Epithelial cell of prostate (primary cell): ENCODE measurements around the gene DUSP14.

Experiments
- DNase-seq: peaks from one replicate; pipeline ENCODE4 v3.0.0-alpha.2; 2011; ENCODE audit warnings: low read depth, low spot score
- H3K27ac ChIP-seq: fragments of 450-650 bp; 2 replicates; pipeline ENCODE4 v1.5.1; 2017; ENCODE audit warnings: mild to moderate bottlenecking

DUSP14 gene

DNA sequence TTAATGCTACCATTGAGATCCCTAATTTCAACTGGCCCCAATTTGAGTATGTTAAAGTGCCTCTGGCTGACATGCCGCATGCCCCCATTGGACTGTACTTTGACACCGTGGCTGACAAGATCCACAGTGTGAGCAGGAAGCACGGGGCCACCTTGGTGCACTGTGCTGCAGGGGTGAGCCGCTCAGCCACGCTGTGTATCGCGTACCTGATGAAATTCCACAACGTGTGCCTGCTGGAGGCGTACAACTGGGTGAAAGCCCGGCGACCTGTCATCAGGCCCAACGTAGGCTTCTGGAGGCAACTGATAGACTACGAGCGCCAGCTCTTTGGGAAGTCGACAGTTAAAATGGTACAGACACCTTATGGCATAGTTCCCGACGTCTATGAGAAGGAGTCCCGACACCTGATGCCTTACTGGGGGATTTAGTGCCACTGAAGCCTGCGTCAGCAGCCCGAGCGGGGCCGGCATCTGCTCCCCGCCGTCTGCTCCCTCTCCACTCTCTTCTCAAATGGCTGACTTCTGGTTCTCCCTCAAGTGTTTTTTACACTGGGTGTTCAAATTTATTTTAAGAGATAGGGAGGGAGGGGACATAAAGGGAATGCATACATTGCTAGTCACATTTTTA lies 22.9 kb downstream of the DUSP14 start:
- no peak for DNase-seq
- no peak overlapping the region for H3K27ac ChIP-seq

DNA sequence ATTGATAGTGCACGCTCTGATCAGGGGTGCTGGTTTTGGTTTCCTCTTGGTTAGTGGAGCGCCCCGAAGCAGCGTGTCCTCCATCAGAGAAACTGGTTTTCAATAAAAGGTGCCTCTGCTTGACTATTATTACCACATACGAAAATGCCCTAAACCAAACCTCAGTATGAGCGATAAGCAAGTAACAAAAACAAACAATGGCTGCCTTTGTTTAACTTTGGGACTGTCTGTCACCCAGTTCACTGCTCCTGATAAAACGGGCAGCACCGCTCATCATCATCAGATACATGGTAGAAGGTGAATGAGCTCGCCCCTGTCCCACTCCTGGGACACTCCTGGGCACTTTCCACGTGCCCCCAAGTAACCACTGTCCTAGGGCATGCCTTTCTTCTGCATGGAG lies 24.0 kb downstream of the DUSP14 start:
- no peak overlapping the region for H3K27ac ChIP-seq
- no peak for DNase-seq

DNA sequence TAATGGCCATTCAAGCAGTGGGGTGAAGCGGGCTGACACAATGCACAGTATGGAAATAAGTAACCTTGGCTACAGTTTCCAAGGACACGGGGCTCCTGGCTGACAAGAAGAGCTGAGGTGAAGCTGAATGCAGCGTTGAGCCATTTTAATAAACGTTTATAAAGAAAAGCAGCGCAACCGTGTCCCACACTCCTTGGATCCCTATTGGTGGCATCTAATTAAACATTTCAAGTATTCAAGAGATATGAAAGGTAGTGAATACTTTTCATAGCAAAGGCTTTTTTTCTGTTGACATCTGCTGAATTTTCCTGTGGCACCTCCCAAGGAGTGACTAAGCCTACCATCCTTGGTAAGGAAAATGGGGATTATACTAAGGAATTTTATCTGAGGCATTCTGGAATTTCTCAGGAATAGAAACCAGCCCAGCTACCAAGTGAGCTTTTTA lies 26.5 kb downstream of the DUSP14 start:
- DNase-seq: no peak
- peak overlapping the region; percentile 33 for H3K27ac ChIP-seq

DNA sequence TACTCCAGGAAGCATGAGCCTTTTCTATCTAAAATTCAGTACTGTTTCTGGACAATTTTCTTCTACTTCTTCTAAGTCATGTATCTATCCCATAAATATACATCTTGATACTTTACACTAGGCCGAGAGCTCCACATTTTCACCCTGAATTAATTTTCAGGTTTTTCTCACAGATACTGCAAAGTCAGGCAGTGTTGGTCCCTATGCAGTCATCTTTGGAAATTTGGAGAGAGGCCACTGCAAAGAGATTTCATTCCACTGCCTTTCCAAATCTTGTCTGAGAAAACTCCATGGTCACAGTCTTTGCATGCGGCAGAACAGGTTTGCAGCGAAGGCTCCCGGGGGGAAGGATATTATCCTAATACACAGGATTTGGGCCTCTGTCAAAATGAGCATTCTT lies 28.2 kb downstream of the DUSP14 start:
- no peak for DNase-seq

DNA sequence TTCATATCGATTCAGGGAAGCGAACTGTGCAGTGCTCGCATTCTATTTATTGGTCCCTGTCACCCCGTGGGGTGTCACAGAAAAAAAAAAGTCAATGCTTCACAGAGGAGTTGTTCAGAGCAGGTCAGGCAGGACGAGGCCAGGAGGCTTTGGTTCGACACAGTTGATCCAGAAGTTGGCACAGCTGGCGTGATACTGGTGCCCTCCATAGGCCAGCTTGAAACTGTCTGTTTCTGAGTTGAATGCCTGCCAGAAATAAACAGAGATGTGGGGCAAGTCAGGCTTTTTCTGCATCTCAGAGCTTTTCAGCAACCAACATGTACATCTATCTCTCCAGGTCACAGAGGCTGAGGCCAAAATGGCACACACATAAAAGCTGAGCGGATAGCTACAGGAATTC lies 29.1 kb downstream of the DUSP14 start:
- no peak overlapping the region for H3K27ac ChIP-seq
- DNase-seq: no peak

More for the DNA sequence above, 28.2 kb downstream of the DUSP14 start:
- no peak overlapping the region for H3K27ac ChIP-seq

DNA sequence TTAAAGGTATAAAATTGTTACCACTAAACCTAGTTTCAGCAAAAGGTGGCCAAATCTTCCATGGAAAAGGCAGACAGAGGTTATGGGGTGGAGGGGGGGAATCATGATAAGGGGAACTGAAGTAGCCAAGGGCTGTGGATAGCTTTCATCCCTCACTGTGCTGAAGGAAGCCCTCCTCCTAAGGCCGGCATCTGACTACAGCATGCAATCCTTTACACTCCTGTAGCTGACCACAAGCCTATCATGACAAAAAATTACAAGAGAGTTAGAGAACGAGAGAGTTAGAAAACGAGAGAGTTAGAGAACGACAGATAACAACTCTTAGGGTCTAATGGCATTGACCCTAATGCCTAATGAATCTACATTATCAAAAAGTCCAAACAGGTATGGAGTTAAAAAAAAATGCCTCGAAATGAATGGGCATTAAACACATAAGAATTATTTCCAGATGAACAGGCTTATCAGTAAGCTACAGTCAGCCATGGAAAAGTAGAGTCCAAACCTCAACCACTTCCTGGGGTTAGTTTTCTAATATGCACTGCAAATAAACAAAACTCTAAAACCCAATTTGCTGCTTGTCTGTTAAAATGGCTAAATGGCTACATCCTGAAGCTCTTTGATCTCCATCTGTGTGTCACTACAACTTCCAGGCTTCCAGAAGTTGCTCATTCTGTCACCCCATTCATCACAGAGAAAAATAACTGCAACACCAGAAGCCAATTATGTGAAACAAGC lies 29.7 kb downstream of the DUSP14 start:
- H3K27ac ChIP-seq: no peak overlapping the region
- DNase-seq: no peak

DNA sequence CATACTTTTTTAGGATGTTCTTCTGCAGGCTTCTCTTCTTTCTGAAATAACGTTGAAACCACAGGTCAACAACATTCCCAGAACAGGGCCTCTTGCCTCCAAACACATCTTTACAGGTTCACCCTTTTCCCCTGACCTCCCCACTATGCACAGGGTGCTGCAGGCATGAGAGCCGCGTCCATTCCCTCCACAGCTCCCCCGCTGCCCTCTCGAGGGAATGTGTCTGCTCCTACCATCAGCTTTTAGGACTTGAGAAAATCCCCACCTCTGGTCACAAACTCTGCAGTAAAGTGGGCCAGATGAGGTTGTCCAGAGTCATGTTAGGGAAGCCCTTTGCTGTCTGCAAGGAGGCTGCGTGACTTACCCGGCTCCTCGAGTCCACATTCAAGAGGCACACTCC lies 30.5 kb downstream of the DUSP14 start:
- no peak overlapping the region for H3K27ac ChIP-seq
- no peak for DNase-seq

DNA sequence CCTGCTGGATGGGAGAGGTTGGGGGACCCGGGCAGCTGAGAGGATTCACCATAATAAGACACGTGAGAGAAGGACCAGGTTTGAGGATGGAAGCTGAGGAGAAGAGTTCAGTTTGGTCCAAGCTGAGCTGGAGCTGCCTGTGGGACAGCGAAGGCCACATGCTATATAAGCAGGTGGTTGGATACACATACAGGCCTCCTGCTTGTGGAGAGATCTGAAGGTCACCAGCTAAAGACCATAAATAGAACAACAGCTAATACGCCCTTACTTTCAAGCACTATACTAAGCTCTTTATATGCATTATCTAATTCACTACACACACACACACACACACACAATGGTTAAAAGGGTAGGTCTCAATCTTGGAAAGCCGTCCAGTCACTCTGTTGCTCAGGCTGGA lies 32.1 kb downstream of the DUSP14 start:
- no peak for DNase-seq
- H3K27ac ChIP-seq: no peak overlapping the region

DNA sequence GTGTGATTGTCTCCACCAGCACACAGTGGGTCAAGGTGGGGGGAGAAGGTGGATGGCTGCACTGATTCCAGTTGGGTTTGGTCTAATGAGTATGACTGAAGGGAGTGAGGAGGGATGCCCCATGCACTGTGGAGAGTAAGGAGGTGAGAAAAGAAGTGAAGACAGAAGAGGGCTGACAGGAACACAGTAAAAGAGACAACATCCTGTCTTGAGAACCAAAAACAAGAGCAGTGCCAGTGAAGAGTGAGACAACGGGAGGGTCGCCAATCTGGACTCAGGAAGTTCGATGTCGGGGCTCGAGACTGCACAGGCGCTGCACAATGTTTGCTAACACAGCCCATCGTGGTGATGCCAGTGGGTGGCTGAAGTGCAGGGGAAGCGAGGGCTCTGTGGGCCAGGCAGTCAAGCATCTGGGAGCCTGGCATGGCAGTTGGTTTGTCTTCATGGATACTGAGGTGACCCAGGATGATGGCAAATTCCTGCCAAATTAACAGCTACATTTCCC lies 34.1 kb downstream of the DUSP14 start:
- DNase-seq: no peak
- no peak overlapping the region for H3K27ac ChIP-seq

DNA sequence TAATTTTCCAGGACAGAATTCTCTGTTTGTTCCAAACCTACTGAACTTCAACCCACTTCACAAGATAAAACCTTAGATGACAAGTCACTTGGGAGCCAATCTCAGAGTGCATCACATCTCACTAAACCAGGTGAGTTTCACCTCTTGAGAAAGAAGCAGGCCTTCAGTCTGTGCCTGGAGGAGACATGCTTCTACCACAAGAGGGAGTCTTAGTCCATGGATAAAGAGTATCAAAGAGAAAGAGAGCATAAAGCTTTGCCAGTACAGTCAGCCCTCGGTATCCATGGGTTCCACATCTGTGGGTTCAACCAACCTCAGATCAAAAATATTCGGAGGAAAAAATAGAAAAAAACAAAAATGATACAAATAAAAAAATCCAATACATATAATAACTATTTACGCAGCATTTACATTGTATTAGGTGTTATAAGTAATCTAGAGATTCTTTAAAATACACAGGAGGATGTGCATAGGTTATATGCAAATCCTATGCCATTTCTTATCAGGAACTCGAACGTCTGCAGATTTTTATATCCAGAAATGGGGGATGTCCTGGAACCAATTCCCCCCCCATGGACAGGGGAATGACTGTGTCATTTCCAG lies 37.7 kb downstream of the DUSP14 start:
- no peak overlapping the region for H3K27ac ChIP-seq
- DNase-seq: peak; percentile 26

DNA sequence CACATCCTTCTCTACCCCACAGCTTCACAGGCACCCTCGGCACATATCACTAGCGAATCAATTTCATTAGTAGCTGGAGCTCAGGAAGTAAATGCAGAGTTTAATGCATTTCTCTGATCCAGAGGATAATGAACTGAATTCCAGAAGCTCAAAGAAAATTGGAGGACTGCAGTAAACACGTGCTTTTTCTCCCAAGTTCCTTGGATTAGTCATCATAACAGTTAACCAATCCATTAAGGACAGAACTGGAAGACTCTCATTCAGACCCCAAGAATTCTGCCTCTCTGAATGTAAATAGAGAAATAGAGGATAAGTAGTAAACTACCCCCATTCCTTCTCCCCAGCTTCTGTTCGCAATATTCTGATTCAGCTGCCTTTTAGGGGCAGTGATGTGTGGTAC lies 40.7 kb downstream of the DUSP14 start:
- H3K27ac ChIP-seq: no peak overlapping the region
- DNase-seq: no peak

DNA sequence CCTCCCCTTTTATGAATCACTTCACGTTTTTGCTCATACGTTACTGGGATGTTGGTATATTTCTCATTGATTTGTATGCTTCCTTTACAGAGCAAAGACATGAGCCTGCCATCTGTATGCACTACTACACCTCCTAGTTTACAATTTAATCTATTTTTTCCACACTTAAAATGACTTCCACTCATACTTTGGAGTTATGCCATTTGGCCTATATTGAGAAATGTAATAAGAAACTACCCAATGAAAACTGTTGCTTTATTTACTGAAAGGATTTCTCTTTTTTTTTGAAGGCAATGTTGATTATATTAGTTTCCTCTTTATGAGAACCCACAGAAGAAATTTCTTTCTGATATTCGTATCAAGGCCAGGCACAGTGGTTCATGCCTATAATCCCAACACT lies 43.1 kb downstream of the DUSP14 start:
- no peak for DNase-seq
- H3K27ac ChIP-seq: no peak overlapping the region

DNA sequence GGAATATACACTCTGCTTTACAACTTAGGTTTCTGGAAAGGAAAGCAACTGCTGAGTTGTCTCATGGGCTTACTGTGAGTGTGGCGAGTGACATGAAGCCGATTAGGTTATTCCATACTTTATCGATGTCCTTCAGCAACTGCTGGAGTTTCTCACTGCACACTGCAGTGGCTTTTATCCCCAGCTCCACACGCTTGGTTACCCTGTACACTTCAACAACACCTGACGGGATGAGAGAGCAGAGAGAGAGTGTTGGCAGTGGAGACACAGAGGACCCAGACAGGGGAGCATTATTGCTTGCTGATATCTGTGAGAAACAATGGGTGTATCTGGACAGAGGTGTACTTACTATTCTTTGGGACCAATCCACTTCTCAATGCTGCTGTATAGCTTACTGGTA lies 46.2 kb downstream of the DUSP14 start:
- no peak overlapping the region for H3K27ac ChIP-seq
- DNase-seq: no peak

DNA sequence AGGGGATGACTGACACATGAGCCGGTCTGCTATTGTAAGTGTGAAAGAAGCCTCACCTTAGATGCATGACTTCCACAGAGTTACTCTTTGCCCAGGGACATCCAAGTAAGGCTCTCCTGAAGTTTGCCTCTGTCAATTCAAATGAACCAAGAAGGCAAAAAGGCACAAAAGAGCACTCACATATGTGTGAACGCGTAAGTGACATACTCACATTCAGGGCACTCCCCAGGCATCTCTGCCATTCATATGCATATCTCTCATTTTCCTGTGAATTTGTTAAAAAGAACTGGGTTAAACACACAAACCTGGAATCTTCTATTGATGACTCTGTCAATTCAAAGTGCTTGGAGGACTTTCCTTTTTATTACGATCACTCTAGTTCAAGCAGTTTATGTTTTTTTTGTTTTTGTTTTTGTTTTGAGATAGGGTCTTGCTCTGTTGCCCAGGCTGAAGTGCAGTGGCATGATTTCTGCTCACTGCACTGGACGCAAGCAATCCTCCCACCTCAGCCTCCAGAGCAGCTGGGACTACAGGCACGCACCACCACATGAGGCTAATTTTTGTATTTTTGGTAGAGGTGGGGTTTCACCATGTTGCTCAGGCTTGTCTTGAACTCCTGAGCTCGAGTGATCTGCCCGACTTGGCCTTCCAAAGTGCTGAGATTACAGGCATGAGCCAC lies 49.4 kb downstream of the DUSP14 start:
- no peak overlapping the region for H3K27ac ChIP-seq
- DNase-seq: no peak

DNA sequence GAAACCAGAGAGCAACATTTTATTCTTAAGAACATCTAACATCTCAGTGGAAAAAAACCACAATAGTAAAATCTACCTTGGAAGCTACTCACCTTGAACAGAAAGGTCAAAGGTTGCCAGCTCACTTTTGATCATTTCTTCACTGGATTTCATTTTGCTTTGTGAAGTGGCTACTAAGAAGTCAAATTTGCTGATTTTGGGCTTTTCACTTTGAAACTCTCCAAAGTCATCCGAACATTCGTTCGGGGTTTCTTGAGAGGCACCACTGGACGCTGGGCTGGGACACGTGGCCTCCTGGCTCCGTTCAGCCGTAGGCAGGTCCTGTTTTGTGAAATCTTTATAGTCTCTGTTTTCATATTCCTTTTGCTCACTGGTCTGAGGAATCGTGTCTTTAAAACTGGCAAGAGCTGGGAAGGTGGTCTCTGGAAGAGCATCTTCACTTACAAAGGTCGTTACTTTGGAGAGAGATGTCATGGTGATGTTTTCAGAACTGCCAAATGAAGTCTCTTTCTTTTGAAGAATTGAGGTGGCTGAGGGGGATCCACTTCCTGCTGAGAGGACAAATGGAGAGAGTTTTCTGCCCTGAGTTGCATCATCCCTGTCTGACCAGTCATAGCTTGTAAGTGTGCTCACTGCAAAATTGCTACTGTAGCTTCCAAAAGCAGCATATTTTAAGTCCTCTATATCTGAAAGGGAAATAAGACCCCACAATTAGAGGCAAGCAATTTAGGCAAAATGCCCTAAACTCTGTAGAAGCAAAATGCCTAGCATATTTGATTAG lies 52.4 kb downstream of the DUSP14 start:
- no peak for DNase-seq
- peak overlapping the region; percentile 41 for H3K27ac ChIP-seq

DNA sequence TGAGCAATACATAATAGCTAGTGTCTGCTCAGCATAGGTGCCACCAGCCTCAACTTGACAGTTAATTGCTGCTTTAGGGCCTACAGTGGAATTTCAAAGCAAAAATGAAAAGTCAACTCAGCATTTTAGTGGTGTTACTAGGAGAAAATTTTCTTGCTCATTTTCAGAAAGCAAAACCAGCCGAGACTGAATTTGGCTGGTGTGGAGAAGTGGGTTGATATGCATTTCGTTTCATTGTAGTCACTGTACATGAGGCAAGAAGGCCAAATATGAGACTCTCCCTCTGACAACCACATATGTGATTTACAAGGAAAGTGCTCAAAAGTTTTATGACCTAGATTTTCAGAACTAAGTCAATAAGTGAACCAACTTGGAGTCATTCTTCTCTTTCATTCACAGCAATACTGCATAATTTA lies 54.0 kb downstream of the DUSP14 start:
- H3K27ac ChIP-seq: no peak overlapping the region

DNA sequence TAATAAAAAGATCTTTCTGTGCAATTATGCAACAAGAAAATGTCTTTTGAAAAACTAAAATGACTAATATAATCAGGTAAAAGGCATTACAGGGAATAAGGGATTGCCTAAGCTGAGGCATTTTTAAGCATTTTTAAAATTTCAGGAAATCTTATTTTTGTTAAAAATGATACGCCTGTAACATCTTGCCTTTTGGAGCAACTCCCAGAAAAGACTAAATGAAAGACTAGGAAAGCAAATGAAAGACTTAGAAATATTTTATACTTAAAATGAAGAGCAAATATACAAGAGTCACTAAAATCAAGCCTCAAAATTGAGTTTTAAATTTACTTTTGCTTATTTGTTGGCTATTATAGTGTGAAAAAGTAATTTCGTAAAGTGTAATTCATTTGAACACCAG lies 55.8 kb downstream of the DUSP14 start:
- no peak for DNase-seq

More for the DNA sequence above, 54.0 kb downstream of the DUSP14 start:
- no peak for DNase-seq

DNA sequence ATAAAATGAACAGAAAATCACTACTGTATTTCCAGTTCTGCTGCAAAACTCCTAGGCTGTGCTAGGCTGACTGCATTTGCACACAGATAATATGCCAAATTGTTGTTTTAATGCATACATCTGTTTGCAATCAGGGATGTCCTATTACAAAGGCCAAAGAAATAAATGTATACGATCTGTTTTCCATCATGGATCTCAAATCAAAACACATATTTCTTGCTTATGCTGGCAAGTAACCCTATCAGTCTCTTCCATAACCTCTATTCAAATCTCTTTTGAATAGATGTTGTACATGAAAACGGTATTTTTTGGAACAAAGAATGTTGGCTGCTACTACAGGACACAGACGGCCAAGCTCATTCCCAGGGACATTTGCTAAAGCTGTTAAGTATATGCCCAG lies 56.6 kb downstream of the DUSP14 start:
- H3K27ac ChIP-seq: no peak overlapping the region
- no peak for DNase-seq

More for the DNA sequence above, 55.8 kb downstream of the DUSP14 start:
- no peak overlapping the region for H3K27ac ChIP-seq

DNA sequence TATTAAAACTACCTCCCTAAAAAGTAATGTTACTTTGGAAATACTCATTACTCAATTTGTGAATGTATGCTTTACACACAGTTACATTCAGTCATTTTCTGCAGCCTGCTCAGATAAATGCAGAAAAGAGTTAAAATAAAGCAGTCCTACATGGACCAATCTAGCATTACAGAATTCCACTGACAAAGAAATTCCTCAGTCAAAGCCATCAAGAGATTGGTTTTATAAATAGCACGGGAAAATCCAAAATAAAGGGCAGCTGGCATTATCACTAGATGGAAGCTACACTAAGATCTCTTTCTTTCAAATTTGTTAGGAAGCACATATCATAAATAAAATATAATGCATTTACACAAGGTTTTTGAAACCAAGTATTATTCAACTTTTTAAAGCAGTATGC lies 58.3 kb downstream of the DUSP14 start:
- DNase-seq: no peak
- no peak overlapping the region for H3K27ac ChIP-seq

DNA sequence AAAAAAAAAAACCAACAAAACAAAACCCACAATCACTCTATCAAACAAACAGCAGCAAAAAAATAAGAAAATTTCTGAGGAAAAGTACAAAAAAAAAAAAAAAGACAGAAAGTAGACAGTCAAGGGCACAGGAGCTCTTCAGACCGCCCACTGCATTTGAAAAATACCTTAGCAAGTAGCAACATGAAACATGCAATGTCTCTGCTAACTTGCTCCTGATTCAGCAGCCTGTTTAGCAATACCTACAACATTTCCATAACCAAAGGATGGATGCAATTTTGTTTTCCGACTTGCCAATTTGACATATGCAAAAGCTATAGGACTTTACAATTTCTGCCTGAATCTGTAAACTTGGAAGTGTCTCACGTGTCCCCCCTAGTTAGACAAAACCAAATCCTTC lies 62.1 kb downstream of the DUSP14 start:
- DNase-seq: peak; percentile 55
- peak overlapping the region; percentile 33 for H3K27ac ChIP-seq
